IMR-90 (cell line): ENCODE data around the gene GP1BA. TPM values are rescaled to one million over a fixed set of nuclear protein-coding genes. Genes with fewer than 3 reads are reported as not detected.

Experiments
- ATAC-seq: fragments of 200-7000 bp; cut with Tn5 transposase; 2 replicates; pipeline ENCODE4 v1.9.1; 2020; ENCODE audit warnings: low read depth, mild to moderate bottlenecking, moderate library complexity
- BruUV-seq: library from RNA; stranded (reverse); fragments of 400-500 nt; replicated peaks from 2 replicates; lab custom pipeline; 2021; lab: Mats Ljungman, UMichigan
- CTCF ChIA-PET: fragments of 300-600 bp; formaldehyde crosslinking; extraction: SDS; loops from one replicate; lab custom pipeline; 2021; ENCODE audit warnings: antibody characterized with exemption; lab: Yijun Ruan, JAX
- POLR2A ChIA-PET: fragments of 300-600 bp; sonication (Branson Sonifier 250); formaldehyde crosslinking; loops from one replicate; lab custom pipeline; 2022; ENCODE audit warnings: antibody characterized with exemption; ENCODE audit not compliant: unreplicated experiment; lab: Charles Lee
- DNase-seq: peaks from one replicate; pipeline ENCODE4 v3.0.0; 2013
- H2AFZ ChIP-seq: replicated peaks from 2 replicates; pipeline ENCODE3; 2013; ENCODE audit warnings: low read length, mild to moderate bottlenecking; ENCODE audit not compliant: poor library complexity
- H2AK5ac ChIP-seq: 2 replicates; pipeline ENCODE4 v1.6.1; 2013; ENCODE audit warnings: low read depth, low read length, inconsistent platforms
- H2AK9ac ChIP-seq: replicated peaks from 2 replicates; pipeline ENCODE3; 2013; ENCODE audit warnings: mild to moderate bottlenecking, low read depth, low read length, moderate library complexity; ENCODE audit not compliant: poor library complexity
- H2BK120ac ChIP-seq: 2 replicates; pipeline ENCODE4 v1.6.1; 2013; ENCODE audit warnings: low read depth, low read length, inconsistent platforms
- H2BK15ac ChIP-seq: 3 replicates; pipeline ENCODE4 v1.6.1; 2013; ENCODE audit warnings: low read depth, low read length, inconsistent platforms
- H2BK20ac ChIP-seq: 2 replicates; pipeline ENCODE4 v1.6.1; 2013; ENCODE audit warnings: low read depth, mild to moderate bottlenecking, inconsistent platforms, low read length, moderate library complexity
- H2BK5ac ChIP-seq: 2 replicates; pipeline ENCODE4 v1.6.1; 2013; ENCODE audit warnings: mild to moderate bottlenecking, low read depth, low read length, inconsistent platforms; ENCODE audit not compliant: poor library complexity, severe bottlenecking
- H3K14ac ChIP-seq: replicated peaks from 2 replicates; pipeline ENCODE4 v1.6.1; 2013; ENCODE audit warnings: low read depth, low read length, inconsistent platforms
- H3K18ac ChIP-seq: 2 replicates; pipeline ENCODE4 v1.6.1; 2013; ENCODE audit warnings: low read depth, low read length, control low read depth
- H3K23ac ChIP-seq: 2 replicates; pipeline ENCODE4 v1.6.1; 2013; ENCODE audit warnings: low read depth, low read length, inconsistent platforms
- H3K27ac ChIP-seq: 2 replicates; pipeline ENCODE4 v1.5.1; 2013; ENCODE audit warnings: mild to moderate bottlenecking, control low read depth, low read length; ENCODE audit not compliant: insufficient read depth
- H3K27me3 ChIP-seq: 2 replicates; pipeline ENCODE4 v1.6.1; 2013; ENCODE audit warnings: low read length; ENCODE audit not compliant: control insufficient read depth, insufficient read depth
- H3K36me3 ChIP-seq: 2 replicates; pipeline ENCODE4 v1.6.1; 2013; ENCODE audit warnings: low read length, mixed read lengths; ENCODE audit not compliant: control insufficient read depth, insufficient read depth
- H3K4ac ChIP-seq: 2 replicates; pipeline ENCODE4 v1.6.1; 2013; ENCODE audit warnings: low read depth, low read length, inconsistent platforms
- H3K4me1 ChIP-seq: 2 replicates; pipeline ENCODE4 v1.6.1; 2013; ENCODE audit warnings: low read length, mixed read lengths; ENCODE audit not compliant: control insufficient read depth, insufficient read depth
- H3K4me2 ChIP-seq: 2 replicates; pipeline ENCODE4 v1.6.1; 2013; ENCODE audit warnings: low read depth, mild to moderate bottlenecking, control low read depth, low read length, moderate library complexity
- H3K4me3 ChIP-seq: 2 replicates; pipeline ENCODE4 v1.5.1; 2013; ENCODE audit warnings: low read depth, mild to moderate bottlenecking, control low read depth, low read length, moderate library complexity; ENCODE audit not compliant: insufficient read depth
- H3K56ac ChIP-seq: 2 replicates; pipeline ENCODE4 v1.6.1; 2013; ENCODE audit warnings: low read length, inconsistent platforms; ENCODE audit not compliant: insufficient read depth; ENCODE audit errors: extremely low read depth
- H3K79me1 ChIP-seq, 2 experiments: 2 replicates each; pipeline ENCODE4 v1.6.1; 2013; ENCODE audit warnings: low read length in 2 of 2, inconsistent platforms in 1 of 2, low read depth in 1 of 2
- H3K9ac ChIP-seq: 2 replicates; pipeline ENCODE4 v1.6.1; 2013; ENCODE audit warnings: low read depth, low read length, control low read depth
- H3K9me1 ChIP-seq: 2 replicates; pipeline ENCODE4 v1.6.1; 2013; ENCODE audit warnings: low read length, inconsistent platforms; ENCODE audit not compliant: insufficient read depth
- H3K9me3 ChIP-seq: 2 replicates; pipeline ENCODE4 v1.6.1; 2013; ENCODE audit warnings: low read length; ENCODE audit not compliant: control insufficient read depth, insufficient read depth
- H4K20me1 ChIP-seq: 2 replicates; pipeline ENCODE4 v1.6.1; 2013; ENCODE audit warnings: low read length, inconsistent platforms; ENCODE audit not compliant: insufficient read depth
- H4K5ac ChIP-seq: 2 replicates; pipeline ENCODE4 v1.6.1; 2013; ENCODE audit warnings: mild to moderate bottlenecking, low read depth, low read length, control low read depth
- H4K8ac ChIP-seq, 2 experiments: 2 replicates each; pipeline ENCODE4 v1.6.1; 2013; ENCODE audit warnings: low read depth in 2 of 2, low read length in 2 of 2, control low read depth in 1 of 2, inconsistent platforms in 1 of 2
- H4K91ac ChIP-seq: 2 replicates; pipeline ENCODE4 v1.6.1; 2013; ENCODE audit warnings: low read depth, low read length, inconsistent platforms; ENCODE audit not compliant: insufficient read depth
- POLR2A ChIP-seq: IDR thresholded peaks from 2 replicates; pipeline ENCODE4 v1.6.1; 2012; ENCODE audit warnings: mild to moderate bottlenecking, low read depth, low read length
- WGBS, 2 experiments: methylation state at CpG; one replicate each; pipeline versions ENCODE4 v1.1.5 to v1.1.7; 2013; ENCODE audit warnings: missing lambda C conversion rate in 2 of 2; ENCODE audit not compliant: insufficient read length in 1 of 2; ENCODE audit errors: extremely low coverage in 2 of 2; 5-methylcytosine and 5-hydroxymethylcytosine counted together
- dilution Hi-C: fragments of 300-500 bp; cut with HindIII; formaldehyde crosslinking; loops from one replicate; pipeline ENCODE4 v1.14.3; 2018; ENCODE audit warnings: low sequenced_read_pairs; ENCODE audit not compliant: unreplicated experiment
- in situ Hi-C: fragments of 300-500 bp; cut with MboI; formaldehyde crosslinking; loops from 3 replicates; pipeline ENCODE4 v1.14.3; 2019; ENCODE audit warnings: low sequenced_read_pairs, inconsistent platforms, mixed read lengths
- intact Hi-C: fragments of 100-400 bp; cut with micrococcal nuclease; formaldehyde crosslinking; loops from 2 replicates; pipeline ENCODE4 v1.10.0; 2022
- polyA plus RNA-seq, 3 experiments: library from polyadenylated mRNA; depleted of rRNA; stranded (reverse); fragments of >200 nt; gene quantifications; 2 replicates each; pipeline ENCODE4 v1.2.3, GENCODE V29; 2012; ENCODE audit warnings: low replicate concordance in 1 of 3
- total RNA-seq: library from RNA; depleted of rRNA; stranded (reverse); fragments of >200 nt; gene quantifications from 2 replicates; pipeline ENCODE4 v1.2.3, GENCODE V29; 2012
- TF ChIP-seq, protein P1 (sequence below): fragments of 150-350 bp; IDR thresholded peaks from 2 replicates; pipeline ENCODE4 v1.6.1; 2016; ENCODE audit warnings: low read depth, mild to moderate bottlenecking, low read length, moderate library complexity, borderline replicate concordance

Gene GP1BA
- total and polyA plus RNA-seq, 2 of the 4 experiments (the other 2 are of a cell fraction): not detected

DNA sequence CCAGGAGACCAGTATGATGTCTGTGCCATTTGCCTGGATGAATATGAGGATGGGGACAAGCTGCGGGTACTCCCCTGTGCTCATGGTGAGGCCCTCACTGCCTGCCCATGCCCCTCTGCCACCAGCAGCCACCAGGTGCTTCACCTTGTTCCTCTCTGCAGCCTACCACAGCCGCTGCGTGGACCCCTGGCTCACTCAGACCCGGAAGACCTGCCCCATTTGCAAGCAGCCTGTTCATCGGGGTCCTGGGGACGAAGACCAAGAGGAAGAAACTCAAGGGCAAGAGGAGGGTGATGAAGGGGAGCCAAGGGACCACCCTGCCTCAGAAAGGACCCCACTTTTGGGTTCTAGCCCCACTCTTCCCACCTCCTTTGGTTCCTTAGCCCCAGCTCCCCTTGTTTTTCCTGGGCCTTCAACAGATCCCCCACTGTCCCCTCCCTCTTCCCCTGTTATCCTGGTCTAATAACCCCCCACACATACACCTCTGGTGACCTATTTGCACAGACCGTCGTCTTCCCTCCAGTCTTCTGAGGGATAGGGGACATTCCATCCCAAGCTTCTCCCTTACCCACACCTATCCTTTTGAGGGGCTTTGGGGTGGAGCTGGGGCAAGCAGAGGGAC lies 12.6 kb downstream of the GP1BA start:
- H2BK120ac ChIP-seq: no peak overlapping the region
- ChIA-PET CTCF (no interaction called here), POLR2A (interaction anchor here (0.7 to 2.2 kb wide), 3 partner anchors 23 to 52 kb away, joined by 3 to 6 read pairs (median 4); partner anchors contain the start of genes CAMTA2, INCA1 and SPAG7)
- H2BK15ac ChIP-seq: no peak overlapping the region
- peaks cover 7% of the 10 kb centered on the region; the same call in 1 of the 2 replicates for H3K9me1 ChIP-seq
- H3K4me1 ChIP-seq: peaks cover 12% of the 10 kb centered on the region
- peak overlapping the region; percentile 64 for H3K4ac ChIP-seq
- dilution Hi-C loops (no loop called here), in situ Hi-C loops (no loop called here), intact Hi-C loops (no loop called here)
- no peaks in the 10 kb centered on the region for H3K27me3 ChIP-seq
- no peak overlapping the region for H3K18ac ChIP-seq
- peaks cover 12 to 44% of the 10 kb centered on the region in 2 experiments; a peak in 3 of 4 replicates for H3K79me1 ChIP-seq
- H4K20me1 ChIP-seq: peaks cover 66% of the 10 kb centered on the region
- H2AK9ac ChIP-seq: peak overlapping the region; percentile 53
- H3K9me3 ChIP-seq: no peaks in the 10 kb centered on the region
- peak overlapping the region; percentile 47 for H2BK5ac ChIP-seq
- no peak overlapping the region for H4K91ac ChIP-seq
- peak overlapping the region; percentile 6; the same call in 1 of the 2 replicates for H3K4me2 ChIP-seq
- peak overlapping the region; percentile 20; the same call in 1 of the 2 replicates for H3K9ac ChIP-seq
- H3K27ac ChIP-seq: peak overlapping the region; percentile 42
- peak overlapping the region; percentile 77 for H2AK5ac ChIP-seq
- no peak overlapping the region for H2AFZ ChIP-seq
- ATAC-seq (no peak), DNase-seq (no peak)
- H3K23ac ChIP-seq: 0 out of 2 replicates have a peak overlapping the region, but pooled peaks have one; percentile 41
- BruUV-seq: TSS peak; percentile 68
- peak overlapping the region; percentile 42; the same call in 1 of the 2 replicates for H3K14ac ChIP-seq
- WGBS, 2 experiments: no CpG with 5 or more reads among the region's 8 CpGs
- H3K56ac ChIP-seq: peak overlapping the region; percentile 26; the same call in 1 of the 2 replicates
- peak; percentile 30; the same call in 1 of the 2 replicates for TF ChIP-seq POLR2A
- TF ChIP-seq, protein P1, sequence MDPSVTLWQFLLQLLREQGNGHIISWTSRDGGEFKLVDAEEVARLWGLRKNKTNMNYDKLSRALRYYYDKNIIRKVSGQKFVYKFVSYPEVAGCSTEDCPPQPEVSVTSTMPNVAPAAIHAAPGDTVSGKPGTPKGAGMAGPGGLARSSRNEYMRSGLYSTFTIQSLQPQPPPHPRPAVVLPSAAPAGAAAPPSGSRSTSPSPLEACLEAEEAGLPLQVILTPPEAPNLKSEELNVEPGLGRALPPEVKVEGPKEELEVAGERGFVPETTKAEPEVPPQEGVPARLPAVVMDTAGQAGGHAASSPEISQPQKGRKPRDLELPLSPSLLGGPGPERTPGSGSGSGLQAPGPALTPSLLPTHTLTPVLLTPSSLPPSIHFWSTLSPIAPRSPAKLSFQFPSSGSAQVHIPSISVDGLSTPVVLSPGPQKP: no peak
- H4K5ac ChIP-seq: no peak overlapping the region
- H3K36me3 ChIP-seq: peaks cover 41% of the 10 kb centered on the region
- H3K4me3 ChIP-seq: no peak overlapping the region
- no peak overlapping the region for H2BK20ac ChIP-seq
- H4K8ac ChIP-seq: peak overlapping the region in 1 of 2 experiments; percentile 21; a peak in 2 of 4 replicates
